Panc1 (cell line): ENCODE data around the gene GRIP1.

ENCODE experiments used
- CTCF ChIP-seq: fragments of 450-650 bp; IDR thresholded peaks from 2 replicates; pipeline ENCODE4 v1.5.1; 2017; ENCODE audit warnings: mild to moderate bottlenecking
- POLR2AphosphoS5 ChIP-seq: IDR thresholded peaks from 2 replicates; pipeline ENCODE4 v1.6.1; 2012; ENCODE audit warnings: mild to moderate bottlenecking, low read depth, low read length, moderate library complexity
- REST ChIP-seq, 2 experiments: IDR thresholded peaks; 2 replicates each; pipeline ENCODE4 v1.6.1; 2011 to 2012; ENCODE audit warnings: low read depth in 2 of 2, control low read depth in 1 of 2, low read length in 1 of 2, mild to moderate bottlenecking in 1 of 2, moderate library complexity in 1 of 2; ENCODE audit not compliant: insufficient read depth in 1 of 2

- TF ChIP-seq CTCF (no peak), POLR2AphosphoS5 (no peak), REST (IDR thresholded peaks at IDR 0.05; ENCODE audit: insufficient read depth in 1 of 2, low read depth in 2 of 2, low read length in 1 of 2) (no peak)
These were observed 13.3 kb upstream of the GRIP1 start for GRCh38 chr12:66692170-66692569.
